NB4 (cell line): ENCODE measurements around the gene CCND1.

Experiments used
- TF ChIP-seq, protein P1 (sequence below): IDR thresholded peaks from 2 replicates; pipeline ENCODE4 v1.6.1; 2011; ENCODE audit warnings: low read depth, low read length
- TF ChIP-seq, protein P2 (sequence below): IDR thresholded peaks from one replicate; pipeline ENCODE4 v1.5.1; 2012; ENCODE audit warnings: low read depth, low read length

DNA sequence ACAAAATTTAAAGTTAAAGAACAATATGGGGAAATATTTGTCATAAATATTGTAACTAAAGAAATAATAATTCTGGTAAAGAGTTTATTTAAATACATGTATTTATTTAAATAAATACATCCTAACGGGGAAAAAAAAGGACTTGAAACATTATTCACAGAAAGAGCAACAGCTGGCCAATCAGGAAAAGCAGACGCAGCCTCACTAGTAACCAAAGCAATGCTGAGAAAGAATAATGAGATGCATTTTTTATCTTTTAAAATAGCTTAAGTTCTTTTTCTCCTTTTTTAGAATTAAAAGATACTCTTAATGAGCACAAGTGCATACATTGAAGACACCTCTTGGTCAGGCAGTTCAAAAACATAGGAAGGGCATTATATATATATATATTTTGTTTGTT is 36.8 kb downstream of the CCND1 start:
- TF ChIP-seq, protein P1, sequence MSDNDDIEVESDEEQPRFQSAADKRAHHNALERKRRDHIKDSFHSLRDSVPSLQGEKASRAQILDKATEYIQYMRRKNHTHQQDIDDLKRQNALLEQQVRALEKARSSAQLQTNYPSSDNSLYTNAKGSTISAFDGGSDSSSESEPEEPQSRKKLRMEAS: no peak
- TF ChIP-seq, protein P2, sequence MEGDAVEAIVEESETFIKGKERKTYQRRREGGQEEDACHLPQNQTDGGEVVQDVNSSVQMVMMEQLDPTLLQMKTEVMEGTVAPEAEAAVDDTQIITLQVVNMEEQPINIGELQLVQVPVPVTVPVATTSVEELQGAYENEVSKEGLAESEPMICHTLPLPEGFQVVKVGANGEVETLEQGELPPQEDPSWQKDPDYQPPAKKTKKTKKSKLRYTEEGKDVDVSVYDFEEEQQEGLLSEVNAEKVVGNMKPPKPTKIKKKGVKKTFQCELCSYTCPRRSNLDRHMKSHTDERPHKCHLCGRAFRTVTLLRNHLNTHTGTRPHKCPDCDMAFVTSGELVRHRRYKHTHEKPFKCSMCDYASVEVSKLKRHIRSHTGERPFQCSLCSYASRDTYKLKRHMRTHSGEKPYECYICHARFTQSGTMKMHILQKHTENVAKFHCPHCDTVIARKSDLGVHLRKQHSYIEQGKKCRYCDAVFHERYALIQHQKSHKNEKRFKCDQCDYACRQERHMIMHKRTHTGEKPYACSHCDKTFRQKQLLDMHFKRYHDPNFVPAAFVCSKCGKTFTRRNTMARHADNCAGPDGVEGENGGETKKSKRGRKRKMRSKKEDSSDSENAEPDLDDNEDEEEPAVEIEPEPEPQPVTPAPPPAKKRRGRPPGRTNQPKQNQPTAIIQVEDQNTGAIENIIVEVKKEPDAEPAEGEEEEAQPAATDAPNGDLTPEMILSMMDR: no peak
